ENCODE results near the gene PDE1C.

DNA sequence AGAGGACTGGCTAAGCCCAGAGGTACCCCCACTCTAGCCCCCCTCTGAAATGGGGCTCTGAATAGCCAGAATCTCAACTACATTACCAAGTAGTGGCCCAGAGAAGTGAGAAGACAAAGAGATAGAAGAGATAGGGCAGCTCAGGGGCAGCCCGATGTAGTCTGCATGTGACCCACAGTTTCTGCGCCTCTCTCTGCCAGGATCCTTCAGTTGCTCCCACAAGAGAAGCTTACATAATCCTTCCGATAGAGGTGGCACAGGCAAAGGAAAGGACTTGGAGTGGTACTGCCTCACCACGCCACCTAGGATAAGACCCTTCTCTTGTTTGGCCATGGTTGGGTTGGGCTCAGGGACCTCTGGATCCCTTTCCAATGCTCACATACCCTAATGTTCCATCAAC, 5.4 kb upstream of the PDE1C start:
- TF ChIP-seq, protein P1, sequence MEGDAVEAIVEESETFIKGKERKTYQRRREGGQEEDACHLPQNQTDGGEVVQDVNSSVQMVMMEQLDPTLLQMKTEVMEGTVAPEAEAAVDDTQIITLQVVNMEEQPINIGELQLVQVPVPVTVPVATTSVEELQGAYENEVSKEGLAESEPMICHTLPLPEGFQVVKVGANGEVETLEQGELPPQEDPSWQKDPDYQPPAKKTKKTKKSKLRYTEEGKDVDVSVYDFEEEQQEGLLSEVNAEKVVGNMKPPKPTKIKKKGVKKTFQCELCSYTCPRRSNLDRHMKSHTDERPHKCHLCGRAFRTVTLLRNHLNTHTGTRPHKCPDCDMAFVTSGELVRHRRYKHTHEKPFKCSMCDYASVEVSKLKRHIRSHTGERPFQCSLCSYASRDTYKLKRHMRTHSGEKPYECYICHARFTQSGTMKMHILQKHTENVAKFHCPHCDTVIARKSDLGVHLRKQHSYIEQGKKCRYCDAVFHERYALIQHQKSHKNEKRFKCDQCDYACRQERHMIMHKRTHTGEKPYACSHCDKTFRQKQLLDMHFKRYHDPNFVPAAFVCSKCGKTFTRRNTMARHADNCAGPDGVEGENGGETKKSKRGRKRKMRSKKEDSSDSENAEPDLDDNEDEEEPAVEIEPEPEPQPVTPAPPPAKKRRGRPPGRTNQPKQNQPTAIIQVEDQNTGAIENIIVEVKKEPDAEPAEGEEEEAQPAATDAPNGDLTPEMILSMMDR (conservative IDR thresholded peaks at IDR 0.05) = no peak
- TF ChIP-seq ZFX (IDR thresholded peaks at IDR 0.05) = no peak
